Adrenal gland (tissue), 12 donors: ENCODE measurements around the gene KRTAP10-3. TPM values are rescaled to one million over a fixed set of nuclear protein-coding genes. Genes with fewer than 3 reads are reported as not detected.

Experiments used
- DNase-seq, 7 donors: peaks; one replicate each; pipeline ENCODE4 v3.0.0-alpha.2; 2019 to 2020
- H3K27ac ChIP-seq, 5 donors: fragments of 200-600 bp; sonication (generic) in 4 of 5; 1 replicate in 3 of 5; 2 replicates in 2 of 5; pipeline versions ENCODE4 v1.5.1 to v1.8.0; 2016 to 2020; ENCODE audit warnings: mild to moderate bottlenecking in 1 of 5
- H3K27me3 ChIP-seq: fragments of 200-600 bp; 2 replicates; pipeline ENCODE4 v1.8.0; 2021
- H3K36me3 ChIP-seq, 2 donors: fragments of 200-600 bp; replicated peaks in 1 of 2; 1 replicate in 1 of 2; 2 replicates in 1 of 2; pipeline versions ENCODE4 v1.5.1 to v1.8.0; 2018 to 2022
- H3K4me1 ChIP-seq, 2 donors: fragments of 200-600 bp; replicated peaks in 1 of 2; 1 replicate in 1 of 2; 2 replicates in 1 of 2; pipeline versions ENCODE4 v1.5.1 to v1.8.0; 2018 to 2021
- H3K4me3 ChIP-seq, 4 donors: fragments of 200-600 bp; sonication (generic) in 3 of 4; one replicate each; pipeline ENCODE4 v1.5.1; 2016 to 2018
- H3K9me3 ChIP-seq, 3 donors: fragments of 200-600 bp; sonication (generic) in 1 of 3; replicated peaks in 1 of 3; 1 replicate in 2 of 3; 2 replicates in 1 of 3; pipeline versions ENCODE4 v1.5.1 to v1.8.0; 2016 to 2021
- POLR2A ChIP-seq, 2 donors: fragments of 450-650 bp; IDR thresholded peaks; one replicate each; pipeline ENCODE4 v1.6.1; 2017; ENCODE audit warnings: antibody characterized with exemption in 2 of 2, mild to moderate bottlenecking in 2 of 2, moderate library complexity in 1 of 2
- WGBS, 4 donors: extraction: QIAGEN DNeasy Blood & Tissue Kit in 2 of 4; methylation state at CpG; one replicate each; pipeline versions ENCODE4 v1.1.5 to v1.1.7; 2013 to 2017; 5-methylcytosine and 5-hydroxymethylcytosine counted together
- intact Hi-C, 2 donors: fragments of 100-400 bp; cut with DNase I; formaldehyde crosslinking; loops; one replicate each; pipeline versions ENCODE4 v1.14.1 to v1.15.0; 2022 to 2023
- polyA plus RNA-seq, 3 donors: library from polyadenylated mRNA; stranded (reverse); fragments of 200-250 nt in 2 of 3; fragments of 350-450 nt in 1 of 3; fragmentation: Illumina TruSeq in 1 of 3; extraction: RNeasy Lipid Tissue Mini Kit (QIAGEN cat#74804) in 1 of 3; gene quantifications; one replicate each; pipeline ENCODE4 v1.2.3, GENCODE V29; 2013 to 2014
- total RNA-seq, 9 donors: library from RNA; depleted of rRNA in 4 of 9; stranded (reverse); fragments of >200 nt in 4 of 9; fragments of 120-200 nt in 1 of 9; fragmentation: NEBNext Ultra II Directional in 1 of 9; extraction: Animal tissue kit (Norgen Biotek cat#: 25700) in 1 of 9; gene quantifications; one replicate each; pipeline versions ENCODE4 v1.1.0 to v1.2.4, GENCODE V29; 2013 to 2023
- TF ChIP-seq, protein P1 (sequence below), 6 experiments: fragments of 450-650 bp in 4 of 6; fragments of 200-600 bp in 2 of 6; sonication (generic) in 1 of 6; IDR thresholded peaks; 1 replicate in 5 of 6; 2 replicates in 1 of 6; pipeline versions ENCODE4 v1.5.1 to v1.8.0; 2016 to 2021; ENCODE audit warnings: antibody characterized with exemption in 6 of 6, mild to moderate bottlenecking in 2 of 6, moderate library complexity in 1 of 6
- donor health status: healthy with polysubstance abuse.
- donor health status: Bipolar disorder and iron deficiency.
- donor health status: DM: yes; HTN: yes; CAD: no.
- donor health status: DM: no; HTN: no; CAD: no.
- donor health status: DM: no; HTN: no; CAD: no.
- donor health status: DM: yes; HTN: yes; CAD: no.

The KRTAP10-3 gene
- total and polyA plus RNA-seq, 12 donors = not detected

- no peak for DNase-seq
- intact Hi-C loops = no loop called here
- TF ChIP-seq POLR2A (IDR thresholded peaks at IDR 0.05) = no peak
- TF ChIP-seq, protein P1, sequence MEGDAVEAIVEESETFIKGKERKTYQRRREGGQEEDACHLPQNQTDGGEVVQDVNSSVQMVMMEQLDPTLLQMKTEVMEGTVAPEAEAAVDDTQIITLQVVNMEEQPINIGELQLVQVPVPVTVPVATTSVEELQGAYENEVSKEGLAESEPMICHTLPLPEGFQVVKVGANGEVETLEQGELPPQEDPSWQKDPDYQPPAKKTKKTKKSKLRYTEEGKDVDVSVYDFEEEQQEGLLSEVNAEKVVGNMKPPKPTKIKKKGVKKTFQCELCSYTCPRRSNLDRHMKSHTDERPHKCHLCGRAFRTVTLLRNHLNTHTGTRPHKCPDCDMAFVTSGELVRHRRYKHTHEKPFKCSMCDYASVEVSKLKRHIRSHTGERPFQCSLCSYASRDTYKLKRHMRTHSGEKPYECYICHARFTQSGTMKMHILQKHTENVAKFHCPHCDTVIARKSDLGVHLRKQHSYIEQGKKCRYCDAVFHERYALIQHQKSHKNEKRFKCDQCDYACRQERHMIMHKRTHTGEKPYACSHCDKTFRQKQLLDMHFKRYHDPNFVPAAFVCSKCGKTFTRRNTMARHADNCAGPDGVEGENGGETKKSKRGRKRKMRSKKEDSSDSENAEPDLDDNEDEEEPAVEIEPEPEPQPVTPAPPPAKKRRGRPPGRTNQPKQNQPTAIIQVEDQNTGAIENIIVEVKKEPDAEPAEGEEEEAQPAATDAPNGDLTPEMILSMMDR (IDR thresholded peaks at IDR 0.05) = no peak
These were observed 15.9 kb downstream of the KRTAP10-3 start for GRCh38 chr21:44542716-44543115.

DNA sequence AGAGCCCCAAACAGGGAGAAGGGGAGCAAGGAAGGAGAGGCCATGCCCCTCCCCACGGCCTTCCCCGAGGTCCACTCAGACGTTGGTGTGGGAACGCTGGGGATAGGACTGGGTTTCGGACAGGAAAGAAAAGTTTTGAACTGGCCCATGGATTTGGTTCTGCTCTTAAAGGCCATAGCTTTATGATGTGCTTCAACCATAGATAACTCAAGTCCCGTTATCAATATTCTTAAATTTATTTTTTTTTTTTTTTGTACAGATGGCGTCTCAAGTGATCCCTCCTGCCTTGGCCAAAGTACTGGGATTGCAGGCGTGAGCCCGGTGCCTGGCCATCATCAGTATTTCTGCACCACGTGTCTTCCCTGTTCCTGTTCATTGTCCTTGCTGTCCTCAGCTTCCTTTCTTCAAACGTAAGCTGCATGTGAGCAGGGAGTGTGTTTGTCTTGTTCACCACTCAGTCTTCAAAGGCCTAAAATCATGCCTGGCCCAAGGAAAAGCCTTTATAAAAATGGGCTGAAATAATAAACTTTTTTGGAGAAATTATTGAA, 17.8 kb downstream of the KRTAP10-3 start:
- WGBS, 4 donors = 72 to 80% (median 73%) methylated on average over 11 of the region's 11 CpGs
- Histone ChIP-seq H3K27me3 (no peaks in the 10 kb centered on the region), H3K36me3 (no peaks in the 10 kb centered on the region), H3K9me3 (no peaks in the 10 kb centered on the region), H3K4me3 (no peak overlapping the region), H3K4me1 (no peaks in the 10 kb centered on the region), H3K27ac (no peak overlapping the region)
- peak in 1 of 7 donors; percentile 15 for DNase-seq
- intact Hi-C loops = no loop called here
- TF ChIP-seq, protein P1 (IDR thresholded peaks at IDR 0.05) = no peak
- TF ChIP-seq POLR2A (IDR thresholded peaks at IDR 0.05) = no peak

More at GRCh38 chr21:44542716-44543115, 15.9 kb downstream of the KRTAP10-3 start:
- Histone ChIP-seq H3K4me3 (no peak overlapping the region), H3K27ac (no peak overlapping the region), H3K9me3 (peaks cover 0 to 8% (median 0%) of the 10 kb centered on the region in 3 donors), H3K4me1 (no peaks in the 10 kb centered on the region), H3K27me3 (no peaks in the 10 kb centered on the region), H3K36me3 (no peaks in the 10 kb centered on the region)
- WGBS, 4 donors = 76 to 95% (median 78%) methylated on average over 1 of the region's 1 CpG

- H3K36me3 ChIP-seq = no peaks in the 10 kb centered on the region
- no peak for TF ChIP-seq POLR2A (IDR thresholded peaks at IDR 0.05)
- TF ChIP-seq, protein P1 (IDR thresholded peaks at IDR 0.05) = no peak
- DNase-seq = peak in 1 of 7 donors; percentile 18
- H3K4me1 ChIP-seq = no peaks in the 10 kb centered on the region
- H3K27me3 ChIP-seq = no peaks in the 10 kb centered on the region
- H3K9me3 ChIP-seq = no peaks in the 10 kb centered on the region
- intact Hi-C loops = no loop called here
- no peak within 1 kb of the TSS for H3K4me3 ChIP-seq
- H3K27ac ChIP-seq = no peak within 1 kb of the TSS
- WGBS, 4 donors = 59 to 68% (median 67%) methylated on average over 5 to 21 of the region's 21 CpGs
These were observed 18.5 kb downstream of the KRTAP10-3 start, which contains the start of gene KRTAP10-1 for GRCh38 chr21:44539991-44540666. TSS of gene KRTAP10-1 (minus strand) at chr21:44540195. CDS start at chr21:44540150, 45 bp downstream.

DNA sequence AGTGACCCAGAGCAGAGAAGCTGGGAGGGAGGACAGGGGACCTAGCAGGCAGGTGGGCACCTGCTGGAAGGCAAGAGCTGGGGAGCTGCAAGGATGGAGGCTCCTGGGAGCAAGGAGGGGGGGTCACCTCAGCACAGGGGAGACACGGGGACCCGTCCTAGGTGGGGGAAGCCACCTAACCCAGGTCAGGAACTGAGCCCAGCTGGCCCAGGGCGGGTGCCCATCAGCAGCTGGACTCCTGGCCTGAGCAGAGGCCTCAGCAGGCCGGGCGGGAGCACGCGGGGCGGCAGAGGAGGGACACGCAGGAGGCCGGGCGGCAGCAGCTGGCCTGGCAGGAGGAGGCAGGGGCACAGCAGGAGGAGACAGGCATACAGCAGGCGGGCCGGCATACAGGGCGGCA, 19.5 kb downstream of the KRTAP10-3 start:
- H3K4me3 ChIP-seq = no peak overlapping the region
- H3K27me3 ChIP-seq = no peaks in the 10 kb centered on the region
- no peak overlapping the region for H3K27ac ChIP-seq
- 53 to 79% (median 75%) methylated on average over 12 to 14 of the region's 14 CpGs for WGBS, 4 donors
- DNase-seq = no peak
- H3K9me3 ChIP-seq = no peaks in the 10 kb centered on the region
- no peaks in the 10 kb centered on the region for H3K36me3 ChIP-seq
- H3K4me1 ChIP-seq = no peaks in the 10 kb centered on the region
- TF ChIP-seq POLR2A (IDR thresholded peaks at IDR 0.05) = no peak
- TF ChIP-seq, protein P1 (IDR thresholded peaks at IDR 0.05) = no peak
- intact Hi-C loops = no loop called here
